ENCODE measurements around the gene PARD6A.
A peak's percentile ranks its signal among the peaks of the same experiment; 100 is the strongest.

The PARD6A gene

DNA sequence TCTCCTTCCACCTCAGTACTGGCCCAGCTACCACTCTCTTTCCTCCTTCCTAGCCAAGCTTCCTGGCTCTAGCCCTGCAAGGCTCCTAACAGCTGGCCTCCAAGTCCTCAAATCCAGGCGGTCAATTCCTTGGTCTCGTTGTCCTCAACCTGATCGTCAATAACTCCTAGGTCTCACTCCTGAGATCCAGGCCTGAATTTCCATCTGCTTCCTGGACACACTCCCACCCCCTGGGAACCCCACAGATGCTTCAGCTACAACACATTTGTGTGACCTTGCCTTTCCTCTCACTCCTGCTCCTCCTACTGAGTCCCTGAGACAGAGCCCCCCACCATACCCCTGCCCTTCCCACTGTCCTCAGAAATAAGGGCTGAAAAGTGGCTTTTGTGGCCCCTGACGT, 3.5 kb downstream of the PARD6A start:
- DNase-seq: no peak
- intact Hi-C loops (cut with DNase I): no loop called here

DNA sequence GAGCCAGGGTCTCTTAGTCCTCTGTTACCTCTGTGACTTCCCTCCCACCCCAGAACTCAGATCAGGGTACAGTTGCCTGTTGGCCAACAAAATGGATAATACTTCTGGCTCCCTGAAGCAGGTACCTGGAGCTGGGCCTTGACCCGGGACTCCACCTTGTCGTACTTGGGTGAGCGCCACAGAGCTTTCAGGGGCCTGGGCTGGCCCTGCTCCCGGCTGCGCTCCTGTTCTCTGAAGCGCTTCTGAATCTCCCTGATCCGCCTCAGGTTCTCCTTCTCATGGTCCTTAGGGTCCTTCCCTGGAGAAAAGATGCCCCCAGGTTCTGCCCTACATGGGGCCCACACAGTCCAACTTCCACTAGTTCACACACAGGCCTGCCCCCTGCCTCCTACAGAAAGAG, 4.1 kb downstream of the PARD6A start:
- intact Hi-C loops (cut with DNase I): loop anchor here (5.0 kb wide), 1 partner anchor 143 kb away; no protein-coding TSS in a partner anchor

DNA sequence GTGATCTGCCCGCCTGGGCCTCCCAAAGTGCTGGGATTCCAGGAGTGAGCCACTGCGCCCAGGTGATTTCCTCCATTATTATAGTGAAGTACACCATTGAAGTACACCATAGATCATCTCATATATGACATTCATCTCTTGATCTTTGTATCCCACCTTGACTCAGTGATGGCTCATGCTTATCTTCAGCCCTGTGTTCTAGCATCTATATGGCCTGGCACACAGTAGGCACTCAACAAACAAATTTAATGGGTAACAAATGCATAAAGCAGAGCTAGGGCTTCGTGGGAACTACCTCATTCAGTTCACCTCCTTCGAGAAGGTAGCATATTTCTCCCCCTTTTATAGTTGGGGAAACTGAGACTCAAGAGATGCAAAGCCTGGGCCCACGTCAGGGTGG, 4.8 kb downstream of the PARD6A start:
- intact Hi-C loops (cut with DNase I): loop anchor here (5.0 kb wide), 1 partner anchor 143 kb away; no protein-coding TSS in a partner anchor
- no peak for DNase-seq

More for the DNA sequence above, 4.1 kb downstream of the PARD6A start:
- no peak for DNase-seq

DNA sequence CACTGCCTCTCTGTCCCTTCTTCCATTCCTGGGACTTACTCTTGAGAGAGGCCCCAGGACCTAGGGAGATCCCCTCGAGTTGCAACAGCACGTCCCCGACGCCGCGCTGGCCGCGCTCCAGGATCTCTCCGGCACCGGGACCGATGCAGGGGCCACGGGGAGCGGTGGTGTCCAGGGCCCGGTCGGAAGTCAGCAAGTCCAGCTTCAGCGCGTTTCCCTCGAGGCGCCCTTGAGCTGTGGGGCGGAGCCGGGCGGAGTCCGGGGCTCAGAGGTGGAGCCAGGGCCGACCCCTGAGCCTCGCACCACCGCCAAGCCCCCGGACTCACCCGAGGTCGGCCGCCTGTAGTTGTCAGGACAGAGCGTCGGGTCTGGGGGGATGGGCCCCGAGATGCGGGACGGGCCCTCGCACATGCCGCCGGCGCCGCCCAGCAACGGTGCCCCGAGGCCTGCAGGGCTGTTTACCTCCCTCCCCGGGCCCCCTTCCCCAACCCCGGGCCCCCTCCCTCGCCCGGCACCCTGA, 5.3 kb downstream of the PARD6A start:
- intact Hi-C loops (cut with DNase I): loop anchor here (5.0 kb wide), 1 partner anchor 144 kb away; no protein-coding TSS in a partner anchor
- no peak for DNase-seq

DNA sequence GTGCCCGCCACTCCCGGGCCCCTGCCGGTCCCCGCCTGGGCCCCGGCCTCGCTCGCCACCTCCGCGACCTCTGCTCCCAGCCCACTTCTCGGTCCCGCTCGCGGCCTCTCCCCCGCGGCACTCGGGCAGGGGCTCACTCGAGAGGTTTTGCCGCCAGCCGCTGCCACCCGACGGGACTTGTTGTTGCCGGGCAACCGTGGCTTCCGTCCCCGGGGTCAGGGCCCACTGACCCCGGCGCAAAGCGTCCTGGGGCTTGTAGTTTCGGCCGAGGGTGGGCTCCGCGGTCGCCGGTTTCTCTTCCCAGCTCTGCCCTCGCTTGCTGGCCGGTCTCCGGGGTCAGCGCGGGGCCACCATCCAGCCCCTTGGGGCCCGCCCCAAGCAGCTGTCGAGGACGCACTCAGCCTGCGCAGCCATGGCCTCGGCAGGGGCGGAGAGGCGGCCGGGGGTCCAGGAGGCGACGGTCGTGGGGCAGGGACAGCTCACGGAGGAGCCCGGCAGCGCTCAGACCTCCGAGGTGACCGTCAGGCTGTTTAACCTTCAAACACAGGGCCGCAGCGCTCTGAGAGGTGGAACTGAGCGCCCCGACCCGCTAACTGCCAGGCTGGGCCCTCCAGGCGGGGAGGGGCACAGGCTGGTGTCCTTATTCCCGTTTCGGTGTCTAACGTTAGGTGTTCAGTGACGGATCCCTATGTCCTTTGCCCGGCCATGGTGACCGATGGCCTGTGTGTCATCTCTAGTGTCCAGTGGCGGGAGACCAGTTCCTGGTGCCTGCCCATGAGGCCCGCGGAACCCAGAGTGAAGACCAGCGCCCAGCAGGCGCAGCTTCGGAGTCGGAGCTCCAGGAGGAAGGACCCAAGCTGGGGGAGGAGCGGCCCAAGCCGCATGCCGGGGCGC, 6.0 kb downstream of the PARD6A start, which contains the start of the genes C16orf86 and ENKD1:
C16orf86 (plus strand) TSS at position 256 of the 894 bp plus-strand sequence; CDS start at position 413, 157 bp downstream.
ENKD1 (minus strand) TSS at position 192 of the 894 bp plus-strand sequence. CDS start 308 bp downstream, outside the sequence.
- intact Hi-C loops (cut with DNase I): loop anchor here (5.0 kb wide), 1 partner anchor 145 kb away; no protein-coding TSS in a partner anchor
- peak; percentile 76 to 95 (median 90) for DNase-seq

DNA sequence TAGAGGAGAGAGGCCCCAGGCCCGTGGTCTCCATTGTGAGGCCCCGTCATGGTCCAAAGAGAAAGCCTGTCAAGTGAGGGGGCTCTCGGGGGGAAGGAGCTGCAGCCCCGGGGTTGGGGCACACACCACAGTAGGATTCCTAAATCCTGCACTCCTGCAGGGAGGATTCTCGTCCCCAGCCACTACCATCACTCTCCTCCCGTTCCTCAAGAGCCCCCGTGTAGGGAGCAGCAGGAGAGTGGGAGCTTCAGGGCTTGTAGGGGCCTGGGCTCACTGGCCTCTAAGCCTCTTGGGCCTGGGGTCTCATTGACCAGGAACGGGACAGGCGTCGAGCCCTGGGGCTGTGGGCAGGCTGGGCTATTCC, 6.7 kb downstream of the PARD6A start:
- no peak for DNase-seq
- intact Hi-C loops (cut with DNase I): loop anchor here (5.0 kb wide), 1 partner anchor 145 kb away; no protein-coding TSS in a partner anchor

DNA sequence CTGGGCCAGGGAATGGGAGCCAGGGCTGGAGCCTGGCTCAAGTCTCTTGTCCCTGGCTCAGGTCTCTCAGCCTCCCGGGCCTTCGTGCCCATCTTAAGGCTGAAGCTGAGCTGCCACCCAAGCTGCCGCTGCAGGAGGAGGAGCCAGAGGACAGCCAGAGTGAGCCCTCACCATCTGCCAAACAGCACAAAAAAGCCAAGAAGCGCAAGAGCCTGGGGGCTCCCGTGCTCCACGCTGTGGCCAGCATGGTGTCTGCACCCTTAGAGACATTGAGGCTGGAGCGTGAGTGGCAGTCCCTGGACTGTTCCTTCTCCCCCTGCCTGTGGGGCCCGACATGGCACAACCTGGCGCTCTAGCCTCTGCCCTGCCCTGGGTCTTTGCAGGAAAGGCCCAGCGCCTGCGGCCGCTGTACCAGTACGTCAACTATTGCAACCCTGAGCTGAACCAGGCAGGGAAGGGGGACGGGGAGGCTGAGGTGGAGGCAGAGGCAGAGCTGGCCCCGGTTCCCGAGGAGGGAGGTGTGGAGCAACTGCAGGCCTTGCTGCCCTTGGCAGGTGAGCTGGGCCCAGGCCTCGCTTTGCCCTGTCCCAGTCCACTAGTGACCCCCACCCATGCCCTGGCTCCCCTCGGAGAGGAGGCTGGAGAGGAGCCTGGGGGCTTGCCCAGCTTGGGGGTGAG, 7.2 kb downstream of the PARD6A start:
- intact Hi-C loops (cut with DNase I): loop anchor here (5.0 kb wide), 1 partner anchor 146 kb away; no protein-coding TSS in a partner anchor
- DNase-seq: peak; percentile 72 to 94 (median 84)

DNA sequence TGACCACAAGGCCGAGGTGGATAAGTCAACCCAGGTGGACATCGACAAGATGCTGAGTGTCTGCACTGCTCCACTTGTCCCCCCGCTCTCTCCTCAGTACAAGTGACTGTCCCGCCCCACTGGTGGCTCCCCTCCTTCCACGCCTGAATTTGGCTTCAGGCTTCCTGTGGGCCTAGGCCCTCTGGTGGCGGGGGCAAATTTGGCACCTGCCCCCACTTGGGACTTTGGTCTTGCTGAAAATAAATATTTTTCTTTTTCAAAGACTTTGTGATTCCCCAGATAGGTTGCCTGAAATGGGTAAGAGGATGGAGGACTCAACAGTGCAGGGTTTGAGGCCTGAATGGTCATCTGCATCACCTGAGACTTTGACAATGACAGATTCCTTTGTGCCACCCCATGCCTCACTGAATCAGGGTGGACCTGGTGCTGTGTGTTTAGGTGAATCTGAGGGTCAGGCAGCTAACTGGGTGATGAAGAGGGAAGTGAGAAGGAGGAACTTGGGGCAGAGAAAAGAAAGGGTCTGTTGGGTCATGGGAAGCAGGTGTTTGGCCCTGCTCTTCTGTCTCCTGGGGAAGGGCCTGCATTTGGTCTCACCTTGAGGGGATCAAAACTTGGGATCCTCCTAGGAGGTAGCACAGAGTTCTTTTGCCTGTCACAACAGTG, 7.9 kb downstream of the PARD6A start:
- DNase-seq: peak in 1 of 42 donors; percentile 24
- intact Hi-C loops (cut with DNase I): loop anchor here (5.0 kb wide), 1 partner anchor 146 kb away; no protein-coding TSS in a partner anchor

DNA sequence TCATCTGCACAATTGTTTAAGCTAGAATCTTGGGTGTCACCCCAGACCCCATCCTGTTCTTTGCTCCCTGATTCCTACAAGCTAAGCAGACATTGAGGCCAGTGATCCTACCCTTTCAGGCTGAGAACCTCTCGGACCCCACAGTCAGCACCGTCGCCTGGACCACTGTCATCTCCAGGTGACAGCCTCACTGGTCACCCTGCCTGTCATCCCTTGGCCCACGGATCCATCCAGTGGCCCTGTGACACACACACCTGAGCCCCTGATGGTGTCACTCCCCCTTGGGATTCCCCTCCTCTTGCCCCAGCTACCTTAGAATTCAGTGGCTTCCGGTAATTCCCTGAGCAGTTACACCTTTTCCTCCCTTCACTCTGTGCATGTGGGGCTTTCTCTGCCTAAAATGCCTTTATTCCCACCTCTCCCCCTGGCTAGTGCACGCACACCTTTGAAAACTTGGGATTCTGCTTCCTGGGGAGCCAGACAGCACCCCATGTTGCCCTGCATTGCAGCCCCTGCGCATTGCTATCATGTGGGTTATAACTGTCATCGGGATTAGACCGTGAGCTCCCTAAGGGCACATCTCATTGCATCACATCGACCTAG, 8.8 kb downstream of the PARD6A start:
- intact Hi-C loops (cut with DNase I): loop anchor here (5.0 to 10.0 kb wide), 2 partner anchors 145 to 147 kb away; no protein-coding TSS in a partner anchor

DNA sequence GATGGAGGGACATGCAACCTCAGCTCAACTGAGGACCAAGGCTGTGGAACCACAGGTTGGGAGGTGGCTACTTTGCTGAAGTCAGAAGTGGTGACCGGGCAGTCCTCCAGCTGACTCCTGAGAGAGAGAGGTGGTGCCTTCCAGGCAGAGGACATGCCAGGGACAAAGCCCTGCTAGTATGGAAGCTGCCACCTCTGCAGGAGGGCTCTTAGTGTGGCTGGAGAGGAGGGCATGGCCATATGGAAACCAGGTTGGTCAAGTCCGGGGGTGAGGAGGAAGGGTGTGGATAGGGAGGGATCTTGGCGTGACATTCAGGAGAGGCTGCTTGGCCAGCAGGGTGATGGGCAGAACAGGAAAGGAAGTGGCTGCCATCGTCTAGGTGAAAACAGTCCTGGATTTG, 11.5 kb downstream of the PARD6A start:
- intact Hi-C loops (cut with DNase I): loop anchor here (10.0 kb wide), 1 partner anchor 142 kb away; no protein-coding TSS in a partner anchor
- DNase-seq: no peak

More for the DNA sequence above, 8.8 kb downstream of the PARD6A start:
- DNase-seq: no peak

DNA sequence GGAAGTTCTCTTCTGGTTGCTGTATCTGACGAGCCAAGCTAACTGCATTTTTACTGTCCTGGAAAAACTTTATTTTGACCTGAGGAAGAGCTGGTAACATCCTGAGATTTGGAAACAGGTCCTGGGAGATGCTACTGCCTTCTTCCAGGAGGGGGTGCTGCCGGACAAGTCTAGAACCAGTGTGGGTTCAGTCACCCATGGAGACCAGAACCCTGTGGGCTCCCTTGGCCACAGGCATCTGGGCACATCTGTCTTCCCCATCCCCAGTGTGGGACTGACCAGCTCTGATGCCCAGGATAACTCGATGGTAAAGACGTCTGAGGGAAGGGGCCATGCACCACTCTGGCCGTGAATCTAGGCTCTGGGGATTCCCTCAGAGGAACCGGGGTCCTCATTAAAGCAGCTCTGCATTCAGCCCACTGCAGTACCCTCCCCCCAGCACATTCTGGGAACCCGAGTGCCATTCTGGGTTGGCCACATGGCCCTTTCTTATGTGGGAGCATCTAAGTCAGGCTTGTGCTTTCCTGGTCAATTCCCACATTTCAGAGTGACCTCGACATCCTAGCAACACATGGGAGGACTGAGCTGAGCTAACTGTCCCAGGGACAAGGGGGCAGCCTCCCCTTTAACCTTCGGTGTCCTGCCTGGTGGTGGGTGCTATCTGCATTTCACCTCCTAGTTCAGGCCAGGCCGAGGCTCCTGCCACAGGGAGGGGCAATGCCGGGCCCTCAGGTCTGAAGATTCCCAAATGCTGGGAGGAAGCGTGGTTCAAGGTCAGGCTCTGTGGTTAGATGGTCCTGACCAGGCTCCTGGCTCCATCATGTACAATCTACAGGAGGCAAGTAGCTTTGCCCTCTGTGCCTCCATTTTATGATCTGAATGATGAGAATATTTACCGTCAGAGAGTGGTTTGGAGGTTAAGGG, 12.2 kb downstream of the PARD6A start:
- intact Hi-C loops (cut with DNase I): loop anchor here (10.0 kb wide), 1 partner anchor 142 kb away; no protein-coding TSS in a partner anchor
- peak in 39 of 42 donors; percentile 53 to 85 (median 71) for DNase-seq

DNA sequence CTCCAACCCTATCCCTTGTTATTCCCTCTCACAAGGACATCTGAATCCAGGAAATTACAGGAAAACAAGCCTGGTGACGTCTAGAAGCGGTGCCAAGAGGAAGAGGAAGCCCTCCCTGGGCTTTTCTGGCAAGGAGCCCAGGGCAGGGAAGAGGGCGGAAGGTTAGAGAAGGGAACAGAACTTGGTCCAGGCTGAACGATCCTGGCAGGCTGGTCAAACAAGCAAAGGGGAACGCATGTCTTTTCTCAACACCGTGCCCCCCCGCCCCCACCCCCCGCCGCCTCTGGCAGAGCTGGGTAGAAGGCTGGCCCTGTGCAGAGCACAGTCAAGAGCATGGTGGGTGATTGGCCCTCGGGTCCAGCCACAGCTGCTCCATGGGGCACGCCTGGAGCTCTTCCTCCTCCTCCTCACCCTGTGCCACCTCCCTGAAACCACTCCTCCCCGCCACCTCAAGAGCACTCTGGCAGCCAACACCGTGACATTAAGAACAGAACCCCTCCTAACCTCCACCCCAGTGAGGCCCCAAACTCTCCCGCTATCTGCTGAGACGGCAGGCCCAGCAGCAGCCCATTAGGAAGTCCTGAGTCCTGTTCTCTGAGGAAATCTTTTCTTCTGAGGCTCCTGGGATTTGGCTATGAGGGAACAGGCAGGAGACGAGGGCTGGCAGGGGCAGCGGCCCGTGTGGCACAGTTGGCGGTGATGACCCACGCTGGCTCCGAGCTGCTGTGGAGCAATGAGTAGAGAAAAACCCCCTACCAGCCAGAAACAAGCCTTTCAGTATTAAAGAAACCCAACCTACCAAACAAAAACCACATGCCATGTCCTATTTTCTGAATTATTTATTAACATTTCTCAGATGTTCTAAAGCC, 13.2 kb downstream of the PARD6A start:
- DNase-seq: peak in 15 of 42 donors; percentile 24 to 66 (median 42)
- intact Hi-C loops (cut with DNase I): loop anchor here (10.0 kb wide), 1 partner anchor 141 kb away; no protein-coding TSS in a partner anchor

DNA sequence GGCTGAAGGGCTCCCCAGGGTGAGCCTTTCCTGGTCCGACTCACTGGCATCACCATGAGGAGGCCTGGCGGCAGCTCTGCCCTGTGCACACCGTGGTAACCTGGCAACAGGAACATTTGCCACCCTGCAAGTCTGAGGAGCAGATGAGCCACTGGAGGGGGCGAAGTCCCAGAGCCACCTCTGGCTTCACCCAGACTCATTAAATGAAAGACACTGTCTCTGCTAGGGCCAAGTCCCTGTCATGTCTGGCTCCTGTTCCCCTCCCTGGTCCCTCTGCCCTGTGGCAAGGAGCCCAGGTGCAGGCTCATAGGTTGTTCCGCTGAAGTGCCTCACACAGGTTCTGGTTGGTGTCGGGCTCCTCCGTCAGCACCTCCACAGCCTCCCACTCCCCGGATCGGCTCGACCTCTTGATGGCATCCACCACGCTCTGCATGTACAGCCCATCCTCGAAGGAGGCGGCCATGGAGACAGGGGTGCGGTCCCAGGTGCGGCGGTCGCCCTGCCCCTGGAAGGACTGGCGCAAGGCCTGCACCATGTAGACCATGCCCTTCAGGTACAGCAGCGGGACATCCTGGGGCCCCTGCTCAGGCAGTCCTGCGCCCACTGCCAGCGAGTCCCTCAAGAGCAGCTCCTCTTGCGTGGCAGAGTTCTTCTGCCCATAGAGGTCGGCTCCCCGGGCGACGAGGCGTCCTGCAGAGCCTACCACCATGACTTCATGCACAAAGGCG, 14.3 kb downstream of the PARD6A start:
- intact Hi-C loops (cut with DNase I): loop anchor here (10.0 kb wide), 1 partner anchor 140 kb away; no protein-coding TSS in a partner anchor
- peak in 1 of 42 donors; percentile 57 for DNase-seq

DNA sequence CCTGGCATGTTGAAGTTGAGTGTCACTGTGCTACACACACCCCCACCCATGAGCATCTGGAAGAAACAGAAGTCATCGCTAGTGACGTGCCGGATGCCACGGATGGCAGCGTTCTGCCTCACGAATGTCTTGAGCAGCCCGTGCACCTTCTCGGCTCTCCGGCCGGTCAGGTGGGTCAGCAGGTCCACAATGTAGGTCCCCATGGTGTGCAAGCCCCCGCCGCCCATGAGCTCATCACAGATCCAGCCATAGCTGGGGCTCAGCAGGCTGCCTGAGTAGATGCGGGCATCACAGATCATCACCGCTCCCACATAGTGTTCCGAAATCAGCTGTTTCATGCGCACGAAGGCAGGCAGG, 14.8 kb downstream of the PARD6A start:
- intact Hi-C loops (cut with DNase I): loop anchor here (10.0 kb wide), 1 partner anchor 139 kb away; no protein-coding TSS in a partner anchor
- no peak for DNase-seq

DNA sequence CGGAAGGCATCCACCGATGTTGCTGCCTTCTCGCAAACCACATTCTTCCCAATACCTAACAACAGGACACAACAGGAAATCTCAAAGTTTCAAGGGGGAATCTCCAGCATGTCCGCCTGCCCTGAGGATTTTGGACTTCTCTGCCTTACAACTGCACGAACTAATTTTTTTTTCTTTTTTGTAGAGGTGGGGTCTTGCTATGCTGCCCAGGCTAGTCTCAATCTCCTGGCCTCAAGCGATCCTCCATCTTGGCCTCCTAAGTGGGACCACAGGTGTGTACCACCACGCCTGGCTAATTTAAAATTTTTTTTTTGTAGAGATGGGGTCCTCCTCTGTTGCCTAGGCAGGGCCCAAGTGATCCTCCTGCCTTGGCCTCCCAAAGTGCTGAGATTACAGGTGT, 15.2 kb downstream of the PARD6A start:
- DNase-seq: no peak

More for the DNA sequence above, 15.2 kb downstream of the PARD6A start:
- intact Hi-C loops (cut with DNase I): loop anchor here (10.0 kb wide), 1 partner anchor 139 kb away; no protein-coding TSS in a partner anchor

Measured in head of caudate nucleus (tissue), 42 donors.